GM21360 (cell line): ENCODE measurements around the gene ZNF552.

Experiments
- ATAC-seq: cut with Tn5 transposase; IDR thresholded peaks from one replicate; pipeline ENCODE4 v1.9.1; 2021; ENCODE audit warnings: mild to moderate bottlenecking, moderate library complexity; ENCODE audit not compliant: unreplicated experiment

Gene ZNF552

GRCh38 chr19:57779220-57779845 lies 35.4 kb downstream of the ZNF552 start:
- no peak for ATAC-seq

- no peak for ATAC-seq
These were observed 36.4 kb downstream of the ZNF552 start for GRCh38 chr19:57778336-57778735.

GRCh38 chr19:57776764-57777296 lies 37.9 kb downstream of the ZNF552 start:
- no peak for ATAC-seq

GRCh38 chr19:57773488-57773887 lies 41.2 kb downstream of the ZNF552 start:
- ATAC-seq, result no peak

GRCh38 chr19:57771417-57771816 lies 43.3 kb downstream of the ZNF552 start:
- ATAC-seq, result no peak

- ATAC-seq, result peak; percentile 90
These were observed 45.2 kb downstream of the ZNF552 start, which contains the start of gene ZNF586 for GRCh38 chr19:57769345-57770131. TSS of gene ZNF586 (plus strand) at chr19:57769676. CDS start at chr19:57769843, 167 bp downstream.

- ATAC-seq, result no peak
These were observed 55.6 kb downstream of the ZNF552 start for GRCh38 chr19:57759096-57759495.

GRCh38 chr19:57757941-57758340 lies 56.8 kb downstream of the ZNF552 start:
- ATAC-seq, result no peak
